GM19397 (cell line): Measurements from ENCODE around the gene HMGCS1.
A peak's percentile ranks its signal among the peaks of the same experiment; 100 is the strongest.
"Not testable (repeated sequence)": the region's sequence is repeated elsewhere in the genome, so short reads cannot be mapped to it uniquely, and the experiment has no call there.

Experiments
- ATAC-seq: cut with Tn5 transposase; IDR thresholded peaks from one replicate; pipeline ENCODE4 v1.9.1; 2021; ENCODE audit warnings: mild to moderate bottlenecking, moderate library complexity; ENCODE audit not compliant: unreplicated experiment

HMGCS1 gene

DNA sequence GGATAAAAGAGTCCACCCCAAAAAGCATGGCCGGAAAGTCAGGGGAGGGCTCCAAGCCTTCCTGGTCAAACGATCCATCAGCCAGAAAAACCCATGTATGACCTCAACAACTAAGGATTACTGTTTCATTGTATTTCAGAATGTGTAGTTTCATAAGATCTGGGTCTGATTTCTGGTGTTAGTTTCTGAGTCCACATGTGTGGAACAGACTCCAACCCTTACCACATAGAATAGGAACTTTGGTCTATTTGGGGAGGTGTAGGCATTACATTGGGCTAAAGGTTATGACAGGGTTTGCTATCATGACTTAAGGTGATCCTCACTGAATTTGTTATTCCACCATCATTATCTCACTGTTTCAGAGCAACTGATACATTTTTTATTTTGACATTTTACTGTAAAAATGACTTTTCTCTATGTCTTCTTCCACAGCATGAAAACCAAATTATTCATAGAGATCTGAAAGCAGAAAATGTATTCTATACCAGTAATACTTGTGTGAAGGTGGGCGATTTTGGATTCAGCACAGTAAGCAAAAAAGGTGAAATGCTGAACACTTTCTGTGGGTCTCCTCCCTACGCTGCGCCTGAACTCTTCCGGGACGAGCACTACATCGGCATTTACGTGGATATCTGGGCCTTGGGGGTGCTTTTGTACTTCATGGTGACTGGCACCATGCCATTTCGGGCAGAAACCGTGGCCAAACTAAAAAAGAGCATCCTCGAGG, 33.5 kb downstream of the HMGCS1 start:
- ATAC-seq = no peak

GRCh38 chr5:43275391-43275790, 37.8 kb downstream of the HMGCS1 start:
- no peak for ATAC-seq

DNA sequence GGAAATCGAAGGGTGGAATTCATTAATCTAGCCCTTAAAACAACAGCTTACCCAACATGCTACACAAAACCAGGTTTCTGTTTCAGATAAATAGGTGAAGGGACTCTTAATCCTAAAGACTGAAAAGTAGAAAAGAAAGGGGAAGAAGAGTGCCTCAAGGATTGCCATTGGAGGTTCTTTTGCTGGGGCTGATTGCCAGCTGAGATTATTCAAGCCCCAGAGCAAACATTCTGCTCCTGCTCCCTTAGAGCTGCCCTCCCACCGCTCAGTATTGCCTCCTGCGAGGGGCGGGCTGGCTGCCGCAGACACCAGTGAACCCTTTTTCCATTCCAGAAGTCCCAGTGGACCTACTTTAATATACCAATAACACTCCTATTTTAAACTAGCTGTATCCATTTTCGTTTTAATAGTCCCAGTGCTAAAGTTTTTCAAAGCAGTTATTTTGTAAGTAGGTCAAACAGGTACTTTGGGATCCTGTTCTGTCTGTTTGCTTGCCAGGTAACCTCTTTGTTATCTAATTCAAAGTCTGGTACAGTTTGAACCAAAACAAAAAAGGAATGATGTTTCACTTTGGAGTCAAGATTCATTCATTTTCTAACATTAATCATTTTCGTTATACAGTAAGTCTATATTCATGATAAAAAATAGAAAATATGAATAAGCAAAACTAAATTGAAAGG, 38.6 kb downstream of the HMGCS1 start:
- no peak for ATAC-seq

- ATAC-seq = no peak
These were observed 39.7 kb downstream of the HMGCS1 start for GRCh38 chr5:43273552-43273951.

DNA sequence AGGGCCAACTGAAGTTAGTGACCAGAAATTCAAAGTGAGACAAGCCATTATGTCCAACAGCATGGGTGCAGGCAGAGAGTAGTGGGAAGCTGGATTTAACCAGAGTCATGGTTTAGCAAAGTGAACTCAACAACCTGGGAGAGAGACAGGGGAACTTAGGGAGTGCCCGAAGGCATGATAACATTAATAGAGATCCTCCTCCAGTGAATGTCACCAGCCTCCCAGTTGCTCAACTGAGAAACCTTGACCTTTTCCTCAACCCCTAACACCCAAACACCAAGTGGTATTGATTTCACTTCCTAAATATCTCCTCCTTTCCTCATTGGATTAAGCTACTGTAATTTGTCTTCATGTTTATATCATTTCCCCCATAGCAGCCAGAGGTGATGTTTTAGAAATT, 42.6 kb downstream of the HMGCS1 start:
- ATAC-seq = no peak

GRCh38 chr5:43268188-43268820, 44.9 kb downstream of the HMGCS1 start:
- ATAC-seq = no peak

- not testable (repeated sequence) for ATAC-seq
These were observed 50.9 kb downstream of the HMGCS1 start for GRCh38 chr5:43262269-43262668.

GRCh38 chr5:43258116-43258515, 55.1 kb downstream of the HMGCS1 start:
- no peak for ATAC-seq

DNA sequence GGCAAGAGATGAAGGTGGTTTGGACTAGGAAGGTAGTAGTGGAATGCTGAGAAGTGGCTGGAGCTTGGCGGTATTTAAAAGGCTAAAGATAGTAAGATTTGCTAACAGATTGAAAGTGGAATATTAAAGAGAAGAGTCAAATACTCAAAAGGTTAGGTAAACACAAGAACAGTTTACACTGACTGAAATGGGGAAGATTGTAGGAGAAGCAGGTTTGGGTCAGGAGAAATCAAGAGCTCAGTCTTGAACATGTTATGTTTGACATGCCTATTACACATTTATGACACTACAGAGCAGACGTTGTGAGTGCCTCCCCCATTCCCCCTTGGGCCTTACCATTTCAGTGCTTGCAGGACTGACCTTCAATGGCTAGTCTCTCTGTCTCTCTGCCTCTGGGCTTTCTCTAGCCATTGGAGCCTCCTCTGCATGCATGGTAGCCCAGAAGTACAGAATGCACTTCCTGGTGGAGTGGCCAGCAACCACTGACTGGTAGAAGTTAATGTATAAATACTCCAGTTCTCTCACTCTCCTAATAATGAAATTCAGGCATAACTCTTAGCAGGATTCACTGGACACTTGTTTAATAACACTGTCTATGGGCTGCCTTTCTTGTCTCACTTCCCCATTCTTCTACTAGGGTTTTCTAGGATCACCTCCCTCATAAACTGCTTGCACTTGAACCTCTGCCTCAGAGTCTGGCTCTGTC, 56.8 kb downstream of the HMGCS1 start:
- ATAC-seq = peak; percentile 58

DNA sequence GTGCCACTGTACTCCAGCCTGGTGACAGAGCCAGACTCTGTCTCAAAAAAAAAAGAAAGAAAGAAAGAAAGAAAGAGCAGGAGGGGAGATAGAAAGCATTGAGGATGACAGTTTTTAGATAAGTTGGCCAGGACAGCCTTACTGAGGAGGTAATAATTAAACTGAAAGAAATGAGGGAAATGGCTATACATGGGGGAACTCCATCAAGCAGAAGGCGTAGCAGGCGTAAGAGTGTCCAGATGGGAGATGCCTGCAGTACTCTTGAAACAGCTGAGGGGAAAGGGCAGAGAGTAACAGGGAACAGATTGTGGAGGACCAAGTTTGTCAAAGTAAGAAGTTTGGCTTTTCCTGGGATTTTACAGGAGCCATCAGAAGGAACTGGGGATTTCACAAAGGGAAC, 57.5 kb downstream of the HMGCS1 start:
- no peak for ATAC-seq

DNA sequence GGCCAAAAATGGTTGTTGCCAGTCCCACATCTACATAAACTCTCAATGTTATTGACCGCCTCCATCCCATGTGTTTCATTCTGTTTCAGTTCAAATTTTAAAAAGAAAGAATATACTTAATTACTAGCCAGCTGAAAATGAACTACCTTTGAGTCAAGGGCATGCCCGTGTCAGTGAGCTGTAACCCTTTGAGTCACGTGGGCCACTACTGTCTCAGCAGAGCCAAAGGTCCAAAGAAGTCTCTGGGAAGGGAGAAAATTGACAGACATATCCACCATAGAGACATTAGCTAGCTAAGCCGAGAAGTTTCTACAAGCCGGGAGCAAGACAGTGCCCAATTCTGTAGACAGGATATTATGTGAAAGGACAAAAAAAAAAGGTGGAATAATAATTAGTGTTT, 61.5 kb downstream of the HMGCS1 start:
- ATAC-seq = no peak

DNA sequence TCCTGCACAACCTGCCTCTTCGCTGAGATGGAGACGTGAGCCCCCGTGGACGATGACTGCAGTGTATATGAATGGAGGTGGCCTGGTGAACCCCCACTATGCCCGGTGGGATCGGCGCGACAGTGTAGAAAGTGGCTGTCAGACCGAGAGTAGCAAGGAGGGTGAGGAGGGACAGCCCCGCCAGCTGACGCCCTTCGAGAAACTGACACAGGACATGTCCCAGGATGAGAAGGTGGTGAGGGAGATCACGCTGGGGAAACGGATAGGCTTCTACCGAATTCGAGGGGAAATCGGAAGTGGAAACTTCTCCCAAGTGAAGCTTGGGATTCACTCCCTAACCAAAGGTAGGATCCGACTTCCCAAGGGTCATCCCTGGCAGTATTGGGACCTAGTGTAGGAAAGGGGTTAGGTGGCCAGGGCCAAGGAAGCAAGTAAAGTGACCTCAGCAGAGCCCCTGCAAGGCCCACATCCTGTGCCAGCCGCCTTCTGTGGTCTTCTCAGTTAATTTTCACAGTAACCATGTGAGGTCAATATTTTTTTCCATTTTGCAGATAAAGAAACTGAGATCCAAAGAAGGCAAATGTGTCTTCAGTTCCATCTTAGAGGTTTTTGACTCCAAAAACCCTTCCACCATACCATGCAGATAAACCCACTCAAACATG, 67.4 kb downstream of the HMGCS1 start:
- no peak for ATAC-seq

DNA sequence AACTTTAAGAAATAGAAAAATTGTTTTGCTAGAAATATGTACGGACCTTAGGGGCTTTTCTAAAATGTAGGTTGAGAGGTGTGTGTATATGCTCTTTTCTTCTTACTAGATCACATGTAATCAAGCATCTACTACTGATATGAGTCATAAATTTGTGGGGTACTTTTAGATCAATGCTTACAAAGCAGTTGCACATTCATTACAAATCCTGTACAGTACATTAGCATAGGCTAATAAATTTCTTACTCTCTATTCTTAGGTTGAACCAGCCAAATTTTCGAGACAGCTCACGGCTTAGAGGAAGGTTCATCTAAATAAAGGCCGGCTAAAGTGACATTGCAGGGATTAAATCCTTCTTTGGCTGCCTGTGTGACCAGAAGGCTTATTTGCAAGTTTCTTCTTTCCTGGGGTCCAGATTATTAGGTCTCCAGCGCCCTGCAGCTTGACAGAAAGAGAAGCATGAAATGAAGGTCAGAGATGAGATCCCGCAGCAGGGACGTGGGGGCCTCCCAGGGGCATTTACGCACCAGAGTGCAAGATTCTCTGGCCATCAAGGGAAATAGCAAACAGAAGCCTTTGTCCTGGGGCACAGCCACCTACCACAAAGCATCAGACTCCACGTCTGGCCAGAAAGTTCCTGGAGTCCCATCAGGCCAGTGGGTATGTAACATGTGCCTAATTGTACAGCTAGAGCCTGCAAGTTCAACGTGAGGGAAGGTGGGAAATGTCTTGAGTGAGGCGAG, 68.2 kb downstream of the HMGCS1 start:
- ATAC-seq = peak; percentile 66

DNA sequence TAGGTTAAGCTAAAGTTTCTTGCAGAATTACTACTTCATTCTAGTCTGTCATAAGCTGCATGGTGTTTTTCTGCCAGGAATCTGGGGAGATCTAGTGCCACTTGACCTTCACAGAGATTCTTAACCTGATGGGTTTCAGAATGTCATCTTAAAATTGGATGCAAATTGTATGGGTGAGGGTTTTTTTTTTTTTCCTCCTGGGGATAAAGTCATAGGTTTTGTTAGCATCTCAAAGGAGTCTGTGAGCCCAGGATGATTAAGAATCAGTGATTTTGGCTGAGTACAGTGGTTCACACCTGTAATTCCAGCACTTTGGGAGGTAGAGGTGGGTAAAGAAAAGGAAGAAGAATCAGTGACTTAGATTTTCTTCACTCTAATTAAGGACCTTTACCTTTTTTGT, 69.9 kb downstream of the HMGCS1 start:
- no peak for ATAC-seq

DNA sequence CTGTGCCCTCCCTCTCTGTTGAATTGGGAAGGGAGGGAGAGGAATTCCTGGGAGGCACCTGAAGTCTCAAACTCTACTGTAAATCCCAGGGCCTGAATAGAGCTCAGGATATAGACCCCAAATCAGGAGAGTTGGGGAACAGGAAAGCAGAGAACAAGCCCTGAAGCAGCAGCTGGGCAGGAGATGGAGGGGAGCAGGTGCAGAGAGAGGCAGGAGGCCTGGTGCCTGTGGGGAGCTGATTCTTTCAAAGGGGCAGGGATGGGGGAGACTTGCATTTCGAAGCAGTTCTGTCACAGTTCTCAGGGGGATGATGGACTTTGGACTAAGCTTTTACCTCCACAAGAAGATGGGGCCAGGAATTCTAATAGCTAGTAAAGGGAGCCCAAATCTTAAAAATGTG, 71.0 kb downstream of the HMGCS1 start:
- no peak for ATAC-seq
